Activated T-helper 9 cell treated with anti-CD3 and anti-CD28 coated beads, Interleukin-2, amount 50 U/mL, for 16 hours (primary cell): ENCODE data around the gene HIPK2.

Source experiments
- DNase-seq: peaks from one replicate; pipeline ENCODE4 v3.0.0-alpha.2; 2020; ENCODE audit warnings: low read depth

Gene HIPK2

DNA sequence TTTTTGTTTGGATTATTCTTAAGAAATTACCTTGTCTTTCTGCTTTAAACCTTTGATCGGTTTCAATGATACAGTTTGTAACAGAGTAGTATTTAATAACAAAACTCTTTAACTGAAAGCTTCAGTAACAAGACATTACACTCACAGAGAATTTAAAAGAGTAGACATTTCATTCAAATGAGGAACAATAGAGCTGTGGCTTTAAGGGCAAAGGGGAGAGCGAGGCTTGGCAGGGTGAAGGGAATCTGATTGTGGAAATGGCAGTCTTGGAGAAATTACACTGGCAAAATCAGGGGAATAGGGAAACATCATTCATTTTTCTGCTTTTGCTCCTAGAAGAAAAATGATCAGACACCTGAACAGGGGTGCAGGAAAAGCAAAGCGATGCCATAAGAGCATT, 5.1 kb upstream of the HIPK2 start:
- DNase-seq = no peak

DNA sequence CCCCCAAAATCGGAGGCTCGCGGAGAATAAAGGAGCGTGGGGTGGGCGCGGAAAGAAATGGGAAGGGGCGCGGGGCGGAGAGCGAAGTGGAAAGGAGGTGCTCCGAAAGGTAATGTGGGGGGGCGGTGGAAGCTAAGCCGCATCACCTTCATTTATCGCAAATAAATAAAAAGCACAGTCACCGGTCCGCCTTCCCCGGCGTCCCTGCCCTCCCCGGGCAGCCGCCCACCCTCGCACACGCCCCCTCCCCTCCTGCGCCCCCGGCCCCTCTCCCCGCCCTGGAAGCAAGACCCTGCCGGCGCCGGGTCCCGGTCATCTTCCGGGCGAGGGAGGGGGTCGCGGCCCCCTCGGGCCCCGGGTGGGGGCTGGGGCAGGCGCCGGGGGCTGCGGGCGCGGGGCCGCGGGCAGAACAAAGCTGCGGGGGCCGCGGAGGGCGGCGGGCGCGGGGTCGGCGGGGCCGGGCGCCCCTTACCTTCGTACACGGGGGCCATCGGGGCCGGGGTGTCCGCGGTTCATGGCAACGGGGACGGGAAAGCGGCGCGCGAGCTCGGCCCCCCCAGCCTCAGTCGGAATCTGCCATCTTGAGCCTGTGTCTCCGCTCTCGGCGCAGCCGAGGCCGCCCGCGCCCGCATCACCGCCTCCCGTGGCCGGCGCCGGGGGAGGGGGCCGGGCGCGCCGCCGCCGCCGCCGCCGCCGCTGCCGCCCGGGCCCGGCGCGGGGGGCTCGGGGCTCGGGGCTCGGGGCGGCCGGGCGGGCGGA, 486 bp downstream of the HIPK2 start:
- DNase-seq = peak; percentile 38

DNA sequence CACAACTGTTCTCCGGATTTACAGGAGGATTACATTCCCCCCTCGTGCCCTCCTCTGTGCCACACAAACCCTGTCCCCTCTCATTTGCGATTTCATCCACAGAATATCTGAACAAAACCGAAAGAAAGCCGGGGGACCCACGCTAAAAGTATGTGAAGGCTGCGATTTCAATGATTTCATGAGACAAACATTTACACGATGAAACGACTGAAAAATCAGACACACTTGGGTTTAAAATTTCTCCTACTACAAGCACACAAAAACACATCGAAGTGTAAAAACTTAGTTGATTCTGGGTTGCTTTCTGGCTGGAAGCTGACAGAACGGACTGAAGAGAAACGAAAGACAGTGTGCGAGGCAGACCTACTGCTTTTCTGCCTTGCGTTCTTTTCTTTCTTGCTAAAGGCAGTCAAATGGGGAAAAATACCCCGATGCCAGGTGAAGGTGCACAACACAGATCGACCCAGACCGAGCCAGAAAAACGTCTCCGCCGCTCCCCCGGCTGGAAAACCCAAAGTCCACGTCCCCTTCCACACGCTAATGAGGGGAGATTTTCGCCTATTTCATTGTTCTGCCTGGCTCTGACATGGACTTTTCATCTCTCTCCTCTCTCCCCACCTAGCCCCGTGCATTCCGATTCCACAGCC, 1.2 kb downstream of the HIPK2 start:
- DNase-seq = peak; percentile 13

DNA sequence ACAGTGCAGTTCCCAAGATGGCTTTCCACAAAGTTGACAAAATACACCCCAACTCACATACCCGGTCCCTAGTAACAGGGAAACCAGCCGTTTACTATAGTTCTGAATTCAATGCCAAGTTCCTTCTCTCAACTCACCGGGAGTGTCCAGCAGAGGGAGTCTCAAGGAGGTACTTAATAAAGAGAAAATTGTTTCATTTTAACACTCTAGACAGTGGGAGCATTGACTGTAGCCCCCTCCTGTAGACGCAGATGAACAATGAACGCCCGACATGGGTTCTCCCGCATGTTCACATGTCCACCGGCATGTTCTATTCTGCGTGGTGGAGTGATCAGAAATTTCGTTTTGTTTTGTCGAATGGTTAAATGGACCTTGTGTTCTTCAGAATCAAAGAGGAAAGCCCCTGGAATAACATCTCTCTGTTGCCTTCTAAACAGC, 1.9 kb downstream of the HIPK2 start:
- peak; percentile 32 for DNase-seq

DNA sequence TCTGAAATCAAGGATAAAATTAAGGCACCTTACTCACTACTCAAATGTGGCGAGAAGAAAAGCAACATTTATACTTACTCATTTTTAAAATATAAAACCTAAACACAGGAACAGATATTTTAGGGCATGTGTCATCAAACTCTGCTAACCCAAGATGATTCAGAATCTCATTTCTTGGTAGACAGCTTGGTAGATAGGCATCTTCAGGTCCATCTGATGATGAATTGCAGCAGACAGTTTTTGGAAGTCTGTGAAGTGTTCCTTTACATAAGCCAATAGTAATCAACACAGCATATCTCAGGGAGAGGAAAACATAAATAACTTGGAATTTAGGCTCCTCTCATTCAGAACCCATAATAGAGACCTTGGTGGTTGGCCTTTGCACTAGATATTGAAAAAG, 3.4 kb downstream of the HIPK2 start:
- DNase-seq = no peak

DNA sequence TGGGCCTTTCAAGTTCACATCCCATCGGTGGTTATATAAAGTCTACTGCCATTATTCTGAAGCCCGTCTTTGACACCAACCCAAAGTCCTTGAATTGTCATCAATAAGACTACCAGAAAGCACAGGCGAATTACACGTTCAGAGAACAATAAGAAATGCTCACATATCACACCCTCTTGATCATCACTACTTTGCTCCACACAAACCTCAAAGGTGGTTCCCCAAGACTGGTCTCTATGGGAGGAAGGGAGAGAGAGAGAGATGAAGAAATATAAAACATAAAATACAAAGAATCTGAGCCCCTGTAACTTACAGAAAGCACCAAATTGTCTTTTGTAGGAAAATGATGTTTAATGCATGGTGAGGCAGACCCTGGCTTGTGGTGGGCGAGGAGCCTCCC, 4.4 kb downstream of the HIPK2 start:
- DNase-seq = no peak

DNA sequence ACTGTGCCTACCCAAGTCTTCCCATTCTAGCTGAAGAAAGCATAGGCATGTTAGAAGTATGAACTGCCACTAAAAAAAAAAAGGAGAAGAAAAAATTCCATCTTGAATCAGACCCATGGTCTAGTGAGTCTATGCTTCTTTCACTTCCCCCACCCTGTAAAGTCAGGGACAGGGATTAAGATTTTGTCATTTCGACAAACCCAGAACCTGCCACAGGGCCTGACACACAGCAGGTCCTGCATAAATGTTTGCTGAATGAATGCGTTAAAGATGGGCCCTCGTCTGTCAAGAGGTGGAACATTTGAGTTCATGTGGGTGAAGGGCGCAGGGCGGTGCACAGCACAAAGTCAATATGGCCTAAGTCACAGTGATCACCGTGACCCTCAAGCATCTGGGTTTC, 4.9 kb downstream of the HIPK2 start:
- no peak for DNase-seq

DNA sequence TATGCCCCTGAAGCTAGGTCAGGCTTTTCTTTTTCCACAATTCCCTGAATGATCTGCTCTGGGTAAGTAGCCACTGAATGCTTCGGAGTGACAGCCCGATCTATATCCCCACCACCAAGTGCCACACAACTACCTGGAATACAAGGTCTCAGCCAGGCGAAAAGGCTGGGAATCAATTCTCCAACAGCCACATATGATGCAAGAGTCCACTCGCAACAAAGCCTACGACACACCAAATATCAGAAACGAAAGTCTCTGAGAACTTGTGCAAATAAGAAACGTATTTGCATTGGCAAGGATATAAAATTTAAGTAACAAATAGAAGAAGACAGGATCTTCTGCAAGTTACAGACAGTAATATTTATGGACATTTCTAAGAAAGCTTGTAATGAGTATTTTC, 5.7 kb downstream of the HIPK2 start:
- DNase-seq = no peak

DNA sequence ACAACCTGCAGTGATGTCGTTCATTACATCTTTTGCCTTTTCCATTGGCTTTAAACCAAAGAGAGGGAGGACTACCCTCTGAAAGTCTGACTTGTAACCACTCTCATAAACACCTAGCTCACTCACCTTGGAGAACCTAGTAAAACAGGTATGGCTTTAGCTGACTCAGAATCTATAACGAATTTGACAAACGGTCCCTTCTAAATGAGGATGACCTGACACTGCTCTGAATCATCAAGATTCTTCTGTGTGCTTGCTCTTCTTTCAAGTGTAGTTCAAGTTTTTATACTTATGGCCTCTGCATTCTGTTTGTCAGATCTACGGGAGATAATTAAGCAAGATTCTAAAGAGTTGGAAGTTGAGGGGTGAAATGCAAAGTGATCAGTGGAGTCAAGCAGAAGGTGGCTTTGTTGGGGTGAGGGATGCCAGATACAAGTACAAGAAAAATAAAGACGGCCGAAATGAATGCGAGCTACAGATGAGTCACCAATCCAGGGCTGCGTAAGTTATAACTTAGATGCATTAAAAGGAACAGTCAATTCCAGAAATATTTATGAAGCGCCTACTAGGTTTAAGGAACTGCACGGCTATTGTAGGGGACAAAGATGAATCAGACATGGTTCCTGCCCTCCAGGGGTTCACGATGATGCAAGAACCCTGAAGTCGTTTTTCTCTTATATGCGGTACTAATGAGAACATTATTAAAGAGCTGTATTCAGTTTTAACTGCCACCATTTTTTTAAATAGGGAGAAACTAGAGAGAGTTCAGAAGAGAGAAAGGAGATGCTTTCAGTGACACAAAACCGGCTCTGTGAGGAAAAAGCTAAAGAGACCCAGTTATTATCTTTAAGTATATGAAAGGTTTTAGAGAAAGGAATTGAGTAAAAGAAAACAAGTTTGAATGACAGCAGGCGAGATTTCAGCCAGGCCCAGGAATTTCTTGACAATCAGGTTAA, 6.5 kb downstream of the HIPK2 start:
- DNase-seq = no peak

DNA sequence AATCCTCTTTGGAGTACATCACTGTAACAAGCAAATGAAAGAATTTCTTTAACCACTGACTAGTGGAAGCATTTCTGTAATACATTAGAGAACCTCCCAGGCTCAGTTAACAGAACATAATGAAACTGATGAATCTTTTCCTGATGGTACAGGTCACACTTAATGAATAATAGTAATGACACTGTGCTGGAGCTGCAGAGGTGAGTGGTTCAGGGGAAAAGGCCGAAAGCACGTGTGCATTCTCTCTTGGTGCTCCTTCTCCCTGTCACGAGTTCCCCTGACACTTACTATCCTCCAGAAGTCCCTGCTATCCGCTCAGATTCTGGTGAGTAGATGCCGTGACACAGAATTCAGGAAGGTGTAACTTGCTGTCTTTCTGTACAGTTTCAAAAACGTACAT, 8.0 kb downstream of the HIPK2 start:
- DNase-seq = no peak

DNA sequence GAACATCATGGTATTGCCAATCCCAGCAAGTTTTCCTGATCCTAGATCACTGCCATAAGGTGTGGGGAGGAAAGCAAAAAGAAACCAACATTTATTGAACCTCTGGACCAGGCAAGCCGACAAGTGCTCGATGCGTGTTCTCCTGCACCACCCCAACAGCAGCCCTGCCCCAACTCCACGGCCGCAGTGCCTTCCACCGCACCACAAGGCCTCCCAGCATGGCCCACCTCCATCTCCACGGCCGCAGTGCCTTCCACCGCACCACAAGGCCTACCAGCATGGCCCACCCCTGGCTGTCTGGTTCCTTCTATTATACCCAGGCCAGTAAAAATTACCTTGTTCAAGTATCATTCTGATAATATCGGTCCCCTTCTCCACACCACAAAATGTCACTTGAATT, 8.7 kb downstream of the HIPK2 start:
- DNase-seq = no peak

DNA sequence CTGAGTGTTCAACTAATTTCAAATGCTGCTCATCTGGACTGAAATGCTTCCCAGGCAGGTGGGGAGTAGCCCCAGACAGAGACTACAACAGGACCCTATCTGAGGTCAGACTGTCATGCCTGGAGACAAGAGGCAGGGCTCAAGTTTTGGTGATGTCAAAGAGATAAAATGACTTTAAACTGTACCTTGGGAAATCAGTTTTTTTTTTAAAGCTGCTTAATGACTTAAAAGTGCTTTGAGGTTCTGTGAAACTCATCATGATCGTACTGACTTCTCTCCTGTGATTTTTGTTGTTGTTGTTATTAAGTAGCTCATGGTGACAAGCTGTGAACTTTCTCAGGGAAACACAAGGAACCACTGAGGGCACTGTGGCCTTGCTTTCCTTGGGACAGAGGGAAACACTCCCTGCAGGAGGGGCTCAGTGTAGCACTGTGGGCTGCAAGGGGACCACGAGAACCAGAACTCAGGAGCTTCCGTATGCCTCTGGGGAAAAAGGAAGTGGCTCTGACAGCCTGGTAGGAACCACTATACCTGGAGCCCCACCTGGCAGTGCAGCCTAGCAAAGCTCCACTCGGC, 9.5 kb downstream of the HIPK2 start:
- no peak for DNase-seq

DNA sequence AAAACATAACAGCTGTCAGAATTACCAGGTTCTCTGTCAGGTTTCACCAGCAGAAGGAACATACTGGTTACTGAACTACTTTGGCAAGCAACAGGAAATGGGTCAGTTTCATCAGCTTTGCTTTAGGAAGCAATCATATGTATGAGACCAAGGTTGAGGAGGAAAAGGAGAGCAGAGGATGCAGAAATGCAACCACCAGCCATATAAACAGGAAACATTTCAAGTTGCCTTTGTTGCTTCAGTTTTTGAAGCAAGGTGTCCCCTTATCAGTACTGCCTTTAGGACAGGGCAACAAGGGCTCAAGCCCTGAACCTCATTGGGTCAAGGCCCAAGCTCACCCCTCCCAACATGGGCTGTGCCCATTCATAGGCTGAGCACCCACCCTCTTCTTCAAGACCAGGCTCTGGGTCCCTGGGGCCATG, 10.2 kb downstream of the HIPK2 start:
- DNase-seq = no peak

DNA sequence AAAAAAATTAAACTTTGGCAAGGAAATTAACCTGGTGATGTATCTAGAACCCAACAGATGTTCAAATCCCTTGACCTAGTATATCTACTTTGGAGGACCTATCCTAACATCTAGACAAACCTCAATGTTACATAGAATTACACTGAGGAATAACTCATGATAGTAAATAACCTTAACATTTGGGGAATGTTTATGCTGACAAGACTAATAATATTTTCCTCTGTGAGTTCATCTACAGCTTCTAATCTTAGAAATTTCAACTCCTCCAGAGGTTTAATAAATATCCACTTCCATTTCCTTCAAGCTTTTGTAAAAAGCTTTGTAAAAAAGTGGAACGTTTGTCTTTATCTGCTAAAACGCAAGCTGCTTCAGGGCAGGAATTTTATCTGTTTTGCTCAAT, 12.7 kb downstream of the HIPK2 start:
- DNase-seq = no peak

DNA sequence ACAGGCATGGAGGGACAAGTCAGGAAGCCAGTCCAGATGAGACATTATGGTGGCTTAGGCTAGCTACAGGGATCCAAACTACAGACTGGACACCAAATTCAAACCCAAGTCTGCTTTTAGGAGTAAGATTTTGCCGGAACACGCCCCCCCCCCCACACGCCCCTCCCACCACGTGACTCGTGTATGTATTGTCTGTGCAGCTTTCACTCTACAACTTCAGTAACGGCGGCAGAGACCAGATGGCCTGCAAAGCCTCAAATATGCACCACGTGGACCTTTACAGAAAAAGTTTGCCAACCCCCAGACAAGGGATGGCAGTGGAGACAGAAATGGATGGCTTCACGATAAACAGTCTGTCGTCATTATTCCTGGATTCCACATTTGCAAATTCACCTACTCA, 14.5 kb downstream of the HIPK2 start:
- no peak for DNase-seq

DNA sequence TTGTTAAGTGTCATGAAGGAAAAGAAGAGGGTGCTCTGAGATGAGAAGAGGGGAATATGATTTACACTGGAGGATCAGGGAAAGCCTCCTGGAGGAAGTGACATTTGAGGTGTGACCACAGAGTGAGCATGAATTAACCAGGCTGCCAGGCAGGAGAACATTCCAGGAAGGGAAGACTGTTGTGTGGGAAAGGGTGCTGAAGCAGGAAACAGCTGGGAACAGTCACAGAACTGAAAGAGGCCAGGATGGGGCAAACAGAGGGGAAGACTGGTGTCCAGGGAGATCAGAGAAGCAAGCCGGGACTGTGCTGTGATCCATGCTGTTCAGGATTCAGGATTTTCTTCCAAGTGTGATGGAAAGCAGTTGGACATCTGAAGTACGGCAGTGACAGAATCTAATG, 14.9 kb downstream of the HIPK2 start:
- DNase-seq = no peak

DNA sequence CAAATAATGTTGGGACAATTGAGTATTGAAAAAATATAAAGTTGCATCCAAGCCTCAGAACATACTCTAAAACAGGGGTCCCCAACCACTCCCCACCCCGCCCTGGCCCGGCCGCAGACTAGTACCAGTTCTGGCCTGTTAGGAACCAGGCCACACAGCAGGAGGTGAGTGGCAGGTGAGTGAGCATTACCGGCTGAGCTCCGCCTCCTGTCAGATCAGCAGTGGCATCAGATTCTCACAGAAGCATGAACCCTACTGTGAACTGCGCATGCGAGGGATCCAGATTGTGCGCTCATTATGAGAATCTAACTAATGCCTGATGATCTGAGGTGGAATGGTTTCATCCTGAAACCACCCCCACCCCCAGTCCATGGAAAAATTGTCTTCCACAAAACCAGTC, 19.4 kb downstream of the HIPK2 start:
- no peak for DNase-seq

DNA sequence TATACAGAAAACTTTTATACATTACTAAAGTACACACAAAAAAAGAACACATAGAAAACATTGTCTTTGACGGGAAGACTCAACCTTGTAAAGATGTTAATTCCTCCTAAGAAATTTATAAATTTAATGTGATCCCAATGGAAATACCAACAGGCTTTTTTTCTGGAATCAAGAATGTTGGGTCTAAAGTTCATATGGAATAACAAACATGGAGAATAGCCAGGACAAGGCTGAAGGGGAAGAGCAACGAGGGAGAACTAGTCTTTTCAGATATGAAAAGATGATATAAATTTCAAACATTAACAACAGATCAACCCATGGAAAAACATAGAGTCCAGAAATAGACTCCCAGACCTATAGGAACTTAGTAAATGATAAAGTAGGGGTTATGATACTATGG, 19.8 kb downstream of the HIPK2 start:
- no peak for DNase-seq

DNA sequence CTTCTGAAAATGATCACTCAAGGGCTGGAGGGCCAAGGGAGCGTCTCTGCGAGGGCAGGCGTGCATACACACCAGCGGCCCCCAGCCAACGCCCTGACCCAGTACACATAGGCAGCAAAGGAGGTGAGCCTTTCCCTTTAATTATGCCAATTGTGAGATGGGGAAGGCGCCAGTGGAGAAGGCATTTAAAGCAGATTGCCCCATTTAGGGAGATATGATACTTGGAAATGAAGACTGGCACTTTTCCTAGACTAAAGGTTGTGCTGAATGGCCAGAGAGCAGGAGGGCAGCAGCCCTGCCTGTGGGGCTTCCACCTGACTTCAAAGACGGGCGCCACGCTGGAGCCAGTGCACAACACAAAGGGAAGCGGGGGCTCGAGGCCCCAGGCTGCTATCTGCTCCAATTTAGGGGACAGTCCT, 24.1 kb downstream of the HIPK2 start:
- no peak for DNase-seq

DNA sequence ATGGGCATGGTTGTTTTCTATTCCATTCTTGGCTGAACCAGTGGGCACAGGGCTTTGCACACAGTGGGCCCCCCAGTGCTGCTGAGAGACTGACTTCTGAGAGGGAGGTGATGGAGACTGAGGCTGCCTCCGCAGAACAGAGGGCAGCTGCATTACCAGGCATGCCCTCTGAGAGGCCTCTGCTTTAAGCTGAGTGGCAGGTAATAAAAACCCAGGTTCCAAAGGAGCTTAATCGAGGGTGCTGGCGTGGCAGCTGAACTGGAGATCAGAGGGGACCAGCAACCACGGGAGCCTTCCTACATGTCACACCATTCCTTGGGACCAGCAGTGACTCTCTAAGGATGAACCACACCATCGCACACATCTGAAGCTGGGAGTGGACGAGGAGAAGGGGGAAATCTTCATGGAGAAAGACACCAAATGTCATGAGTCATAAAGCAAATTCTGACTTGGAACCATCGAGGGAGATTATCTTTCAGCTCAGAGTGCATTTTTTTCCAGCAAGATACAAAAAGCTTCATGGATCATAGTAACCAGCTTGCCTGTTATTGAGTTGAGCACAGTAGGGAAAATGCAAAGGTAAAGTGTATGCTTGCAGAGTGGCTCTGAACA, 24.6 kb downstream of the HIPK2 start:
- DNase-seq = no peak

DNA sequence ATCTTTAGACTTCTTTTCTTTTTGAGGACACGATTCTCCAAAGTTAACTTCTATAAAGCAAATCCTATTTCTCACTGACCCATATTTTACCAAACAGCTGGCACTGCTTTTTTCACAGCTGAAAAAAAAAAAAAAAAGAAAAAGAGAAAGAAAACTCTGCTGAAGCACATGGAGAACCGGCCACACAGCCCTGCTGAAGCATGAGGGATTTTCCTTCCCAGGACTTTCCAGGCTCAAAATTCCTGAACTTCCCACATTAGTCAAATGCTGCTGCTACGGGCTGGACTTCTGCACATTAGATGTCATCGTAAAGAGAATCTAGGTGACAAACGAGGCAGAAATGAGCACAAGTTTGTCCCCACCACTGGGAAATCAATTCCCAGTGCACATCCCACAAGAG, 25.2 kb downstream of the HIPK2 start:
- no peak for DNase-seq

DNA sequence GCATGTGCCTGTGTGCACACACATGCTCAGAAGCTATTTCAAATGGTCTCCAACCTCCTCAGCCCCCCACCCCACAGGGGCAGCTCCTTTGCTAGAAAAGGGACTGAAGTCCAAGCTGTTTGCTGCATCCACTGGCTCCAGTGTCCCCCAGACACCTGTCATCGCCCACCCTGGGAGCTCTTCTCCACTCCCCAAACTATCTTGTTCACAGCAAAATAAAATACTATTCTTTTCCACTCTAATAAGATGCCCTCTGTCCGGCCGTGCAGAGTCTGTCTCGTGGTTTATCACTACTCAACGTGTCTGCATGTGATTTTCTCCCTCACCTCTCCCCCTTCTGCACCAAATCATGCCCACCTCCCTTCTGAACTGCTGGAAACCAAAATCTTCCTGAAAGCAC, 25.6 kb downstream of the HIPK2 start:
- DNase-seq = no peak
